Measurements from ENCODE around the gene TSG101.

The TSG101 gene, protein sequence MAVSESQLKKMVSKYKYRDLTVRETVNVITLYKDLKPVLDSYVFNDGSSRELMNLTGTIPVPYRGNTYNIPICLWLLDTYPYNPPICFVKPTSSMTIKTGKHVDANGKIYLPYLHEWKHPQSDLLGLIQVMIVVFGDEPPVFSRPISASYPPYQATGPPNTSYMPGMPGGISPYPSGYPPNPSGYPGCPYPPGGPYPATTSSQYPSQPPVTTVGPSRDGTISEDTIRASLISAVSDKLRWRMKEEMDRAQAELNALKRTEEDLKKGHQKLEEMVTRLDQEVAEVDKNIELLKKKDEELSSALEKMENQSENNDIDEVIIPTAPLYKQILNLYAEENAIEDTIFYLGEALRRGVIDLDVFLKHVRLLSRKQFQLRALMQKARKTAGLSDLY

DNA sequence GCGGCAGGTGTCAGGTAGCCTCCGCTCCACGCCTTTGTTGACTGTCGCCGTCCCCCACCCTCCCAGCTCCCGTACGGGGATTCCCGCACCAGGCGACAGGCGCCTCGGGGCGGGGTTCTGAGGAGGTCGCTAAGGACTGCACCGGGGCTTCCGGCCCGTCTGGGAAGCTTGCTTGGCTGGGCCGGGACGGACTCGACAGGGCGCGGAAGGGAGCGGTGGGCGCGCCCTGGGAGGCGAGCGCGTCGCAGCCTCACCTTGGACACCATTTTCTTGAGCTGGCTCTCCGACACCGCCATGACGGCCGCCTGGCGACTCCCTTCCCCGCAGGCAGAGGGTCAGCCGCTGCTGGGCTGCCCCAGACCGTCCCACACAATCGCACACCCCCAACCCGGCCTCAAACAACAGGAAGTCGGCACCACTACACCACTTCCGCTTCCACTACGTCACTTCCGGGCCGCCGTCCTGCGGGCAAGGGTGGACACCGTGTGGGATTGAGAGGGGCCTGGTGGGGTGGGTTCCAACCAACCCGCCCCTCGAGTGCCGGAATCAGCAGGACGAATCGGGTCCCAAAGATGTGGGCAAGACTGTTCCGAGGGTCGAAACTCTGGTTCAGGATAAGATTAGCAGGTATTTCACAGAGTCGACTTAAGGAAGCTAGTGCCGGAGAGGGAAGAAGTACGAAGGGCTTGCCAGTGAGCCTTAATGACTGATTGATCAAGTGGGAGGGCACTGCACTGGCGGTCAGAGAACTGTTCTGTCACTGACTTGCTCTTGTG lies at the start of gene TSG101:
Gene TSG101, minus strand, starts transcription at position 422 of the 776 bp plus-strand sequence. Its CDS starts 126 bp downstream, at position 296.
- peak; percentile 86 for DNase-seq

DNA sequence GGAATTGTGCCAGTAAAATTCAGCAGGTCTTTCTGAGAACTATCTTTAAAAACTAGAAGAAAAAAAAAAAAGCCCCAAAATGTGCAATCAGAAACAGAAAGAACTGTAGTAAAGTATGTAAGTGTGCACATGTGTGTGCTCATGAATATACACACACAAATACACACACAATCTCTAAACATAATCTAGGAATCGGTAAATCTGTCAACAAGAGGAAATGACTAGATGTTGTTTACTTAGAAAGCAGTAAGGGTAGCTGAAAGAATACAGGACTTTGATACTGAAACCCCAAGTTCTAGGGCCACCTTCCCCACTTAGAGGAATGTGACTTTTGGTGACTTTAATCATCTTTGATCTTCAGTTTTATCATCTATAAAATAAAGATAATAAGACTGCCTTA lies 48.6 kb upstream of the TSG101 start:
- no peak for DNase-seq

DNA sequence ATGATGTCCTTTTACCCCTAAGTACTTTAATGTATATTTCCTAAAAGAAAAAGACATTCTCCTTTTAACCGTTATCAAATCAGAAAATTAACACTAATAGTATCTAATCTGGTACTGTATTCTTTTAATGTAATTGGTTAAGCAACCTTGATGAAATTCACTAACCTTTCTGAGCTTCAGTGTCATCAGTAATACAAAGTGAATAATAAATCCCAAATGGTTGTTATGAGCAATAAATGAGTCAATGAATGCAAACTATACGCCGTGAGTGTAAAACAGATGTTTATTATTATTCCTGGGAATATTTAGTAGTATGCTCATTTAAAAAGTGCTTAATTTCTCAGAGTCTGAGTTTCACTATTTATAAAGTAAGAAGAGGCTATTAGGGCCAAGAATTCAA lies 40.3 kb upstream of the TSG101 start:
- DNase-seq, result no peak

DNA sequence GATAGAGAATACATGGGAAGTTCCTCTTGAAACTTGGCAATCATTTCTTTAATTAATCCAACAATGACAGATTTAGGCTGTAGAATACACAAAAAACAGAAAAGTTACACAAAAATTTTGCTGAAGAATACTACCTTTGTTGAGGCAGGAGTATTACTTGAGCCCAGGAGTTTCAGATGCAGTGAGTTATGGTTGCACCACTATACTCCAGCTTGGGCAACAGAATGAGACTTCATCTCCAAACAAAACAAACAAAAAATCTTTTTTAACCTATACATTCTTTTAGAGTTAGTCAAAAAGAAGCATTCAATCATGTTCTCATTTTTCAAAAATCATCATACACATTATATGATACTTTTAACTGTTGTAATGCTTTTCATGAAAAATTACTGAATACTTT lies 39.7 kb upstream of the TSG101 start:
- no peak for DNase-seq

DNA sequence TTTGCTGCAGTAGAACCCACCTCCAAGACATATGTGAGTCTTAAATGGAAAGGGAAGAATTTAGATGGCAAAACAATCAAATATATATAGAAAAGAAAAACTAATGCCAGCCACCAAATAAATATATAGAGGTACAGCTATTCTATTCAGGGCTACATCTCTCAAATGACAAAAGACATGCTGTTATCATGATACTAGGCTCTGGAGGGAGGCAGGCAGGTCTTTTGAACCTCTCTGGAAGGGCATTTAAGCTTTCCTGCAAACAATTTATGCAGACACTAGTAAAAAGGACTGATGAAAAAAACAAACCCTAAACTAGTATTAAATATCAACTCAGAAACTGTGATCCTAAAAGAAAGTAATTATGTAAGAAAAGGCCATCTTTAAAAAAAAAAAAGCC lies 37.4 kb upstream of the TSG101 start:
- no peak for DNase-seq

DNA sequence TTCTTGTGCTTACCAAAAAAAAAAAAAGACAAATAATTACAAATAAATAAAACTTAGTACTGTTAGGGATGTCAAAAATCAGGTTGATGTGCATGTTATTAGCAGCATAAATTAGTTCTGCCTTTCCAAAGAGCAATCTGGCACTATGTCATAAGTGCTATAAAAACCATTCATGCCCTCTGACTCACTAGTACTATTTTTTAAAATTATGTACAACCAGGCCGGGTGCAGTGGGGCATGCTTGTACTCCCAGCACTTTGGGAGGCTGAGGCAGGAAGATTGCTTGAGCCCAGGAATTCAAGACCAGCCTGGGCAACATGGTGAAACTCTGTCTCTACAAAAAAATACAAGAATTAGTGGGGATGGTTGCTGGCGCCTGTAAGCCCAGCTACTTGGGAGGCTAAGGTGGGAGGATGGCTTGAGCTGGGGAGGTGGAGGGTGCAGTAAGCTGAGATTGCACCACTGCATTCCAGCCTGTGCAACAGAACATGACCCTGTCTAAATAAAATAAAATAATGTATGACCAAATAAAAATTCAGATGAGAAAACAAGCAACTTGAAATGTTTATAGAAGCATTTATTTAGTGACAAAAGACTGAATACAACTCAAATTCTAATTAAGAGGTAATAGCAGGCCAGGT lies 36.5 kb upstream of the TSG101 start:
- DNase-seq, result no peak

DNA sequence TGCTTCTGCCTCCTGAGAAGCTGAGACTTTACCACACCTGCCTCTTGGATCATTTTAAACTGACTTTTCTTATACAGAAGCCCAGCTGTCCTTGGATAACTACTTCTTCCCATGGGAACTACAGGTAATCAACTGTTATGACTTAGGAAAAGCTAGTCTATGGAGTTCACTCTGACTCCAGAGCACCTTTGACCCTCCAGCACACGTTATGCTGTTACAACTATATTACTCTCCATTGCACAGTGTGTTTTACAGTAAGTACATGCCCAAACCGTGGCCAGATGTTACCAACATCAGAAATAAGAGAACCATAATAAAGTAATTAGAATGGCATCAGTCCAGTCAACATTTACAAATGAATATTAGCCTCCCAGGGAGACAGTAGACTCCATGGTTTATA lies 21.3 kb upstream of the TSG101 start:
- DNase-seq, result no peak

DNA sequence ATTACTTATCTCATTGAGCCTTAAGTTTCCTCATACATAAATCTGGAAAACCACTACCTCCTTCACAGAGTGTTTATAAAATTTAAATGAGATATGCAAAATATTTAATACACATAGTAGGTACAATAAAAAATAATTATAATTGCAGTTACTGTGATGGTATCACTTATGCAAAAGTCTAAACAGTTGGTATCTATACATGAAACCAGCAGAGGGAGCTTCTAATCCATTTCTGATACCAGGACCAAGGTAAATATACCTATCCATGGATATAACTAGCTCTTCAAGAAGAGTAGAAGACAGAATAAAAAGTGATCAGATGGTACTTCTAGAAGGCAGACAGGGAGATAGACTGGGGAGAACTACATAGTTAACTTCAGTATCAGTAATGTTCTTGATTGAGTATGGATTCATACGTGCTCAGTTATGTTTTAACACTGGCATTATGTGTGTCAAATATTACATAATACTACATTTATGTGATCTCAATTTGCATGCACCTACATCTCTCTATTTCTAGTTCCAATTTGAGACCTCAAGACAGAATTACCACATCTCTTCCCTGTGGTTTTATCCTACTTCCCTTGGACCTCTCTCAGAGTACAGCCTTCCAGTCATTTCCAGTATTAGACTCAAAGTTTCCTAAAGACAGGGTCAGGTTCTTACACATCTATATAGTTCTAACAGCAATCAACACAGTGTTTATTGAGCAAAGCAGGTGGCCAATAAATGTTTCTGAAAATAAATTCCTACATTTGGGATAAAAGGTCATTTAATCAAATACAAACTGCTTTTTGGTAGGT lies 13.7 kb upstream of the TSG101 start:
- no peak for DNase-seq

DNA sequence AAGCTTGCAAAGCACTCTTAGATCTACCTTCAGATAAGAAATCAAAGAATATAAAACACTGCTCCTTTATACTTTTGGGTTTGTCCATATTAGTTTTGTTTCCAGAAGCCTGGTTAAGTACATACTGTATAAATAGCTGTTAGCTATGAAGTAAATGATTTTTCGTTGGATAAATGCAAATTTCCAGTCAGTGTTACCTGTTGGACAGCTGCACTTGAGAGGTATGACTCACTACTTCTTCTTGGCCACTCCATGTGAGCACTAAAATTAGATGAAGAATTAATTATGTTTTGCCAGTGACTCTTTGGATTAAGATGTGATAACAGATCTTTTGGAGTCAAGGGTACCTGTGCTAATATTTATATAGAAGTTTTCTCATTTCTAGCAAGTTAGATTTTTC lies 9.5 kb upstream of the TSG101 start:
- DNase-seq, result peak; percentile 6

DNA sequence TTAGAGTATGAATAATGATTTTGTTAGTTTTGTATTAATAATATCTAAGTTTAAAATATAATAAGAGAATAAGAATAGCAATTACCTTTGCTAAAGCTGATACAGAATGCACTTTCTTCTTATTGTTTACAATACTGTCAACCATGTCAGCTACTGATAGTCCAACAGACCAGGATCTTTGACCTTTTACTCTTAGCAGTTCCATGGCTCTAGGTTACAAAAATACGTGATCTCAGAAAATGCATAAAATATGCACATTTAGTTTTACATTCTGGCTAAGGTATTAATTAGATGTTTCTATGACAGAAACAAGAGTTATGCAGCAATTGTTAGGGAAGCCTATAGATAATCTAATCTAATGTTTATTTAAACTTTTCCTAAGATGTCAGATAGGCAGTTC lies 7.5 kb upstream of the TSG101 start:
- no peak for DNase-seq

DNA sequence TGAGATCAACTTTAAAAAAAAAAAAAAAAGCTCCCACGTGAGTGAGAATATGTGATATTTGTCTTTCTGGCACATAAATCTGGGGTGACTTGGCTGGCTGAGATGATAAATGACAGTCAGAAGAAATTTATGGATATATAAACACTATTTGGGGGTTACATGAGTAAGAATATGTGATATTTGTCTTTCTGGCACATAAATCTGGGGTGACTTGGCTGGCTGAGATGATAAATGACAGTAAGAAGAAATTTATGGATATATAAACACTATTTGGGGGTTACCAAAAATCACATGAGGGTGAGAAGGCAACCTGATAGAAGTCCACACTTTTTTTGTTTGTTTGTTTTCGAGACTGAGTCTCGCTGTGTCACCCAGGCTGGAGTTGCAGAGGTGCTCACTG lies 6.6 kb upstream of the TSG101 start:
- DNase-seq, result no peak

DNA sequence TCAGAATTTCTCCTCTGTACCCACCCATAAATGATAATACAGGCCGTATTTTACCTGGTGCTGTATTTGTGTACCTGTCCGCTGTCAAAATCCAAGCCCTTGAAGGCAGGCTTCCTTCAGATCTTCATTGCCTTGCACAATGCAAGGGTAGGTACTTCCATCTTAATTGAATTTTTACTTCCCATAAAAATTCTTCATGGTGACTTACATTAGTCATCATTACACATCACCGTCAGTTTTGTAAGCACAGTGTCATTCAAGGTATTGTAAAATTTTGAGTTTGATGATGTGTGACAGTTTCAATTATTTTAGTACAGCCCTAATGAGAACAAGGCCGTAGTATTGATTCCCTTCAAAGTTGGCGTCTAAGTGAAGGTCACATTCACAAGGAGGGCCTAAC lies 770 bp upstream of the TSG101 start:
- DNase-seq, result no peak

DNA sequence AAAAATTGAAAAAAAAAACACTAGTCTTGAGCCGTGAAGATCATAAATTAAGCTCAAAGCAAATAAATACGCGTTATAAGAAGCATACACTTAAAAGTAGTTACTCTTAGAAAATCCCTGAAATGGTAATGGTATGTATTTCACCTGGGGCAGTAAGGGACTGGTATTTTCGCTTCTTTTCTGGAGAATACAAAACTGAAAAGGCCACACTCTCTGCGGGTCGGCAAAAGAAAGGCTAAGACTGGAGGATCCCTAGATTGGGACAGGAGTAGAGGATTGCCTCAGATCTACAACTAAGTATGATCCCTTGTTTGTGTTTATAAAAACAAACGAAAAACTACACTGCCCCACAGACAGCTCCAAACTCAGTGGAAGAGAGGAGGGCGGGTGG lies 617 bp downstream of the TSG101 start:
- no peak for DNase-seq

DNA sequence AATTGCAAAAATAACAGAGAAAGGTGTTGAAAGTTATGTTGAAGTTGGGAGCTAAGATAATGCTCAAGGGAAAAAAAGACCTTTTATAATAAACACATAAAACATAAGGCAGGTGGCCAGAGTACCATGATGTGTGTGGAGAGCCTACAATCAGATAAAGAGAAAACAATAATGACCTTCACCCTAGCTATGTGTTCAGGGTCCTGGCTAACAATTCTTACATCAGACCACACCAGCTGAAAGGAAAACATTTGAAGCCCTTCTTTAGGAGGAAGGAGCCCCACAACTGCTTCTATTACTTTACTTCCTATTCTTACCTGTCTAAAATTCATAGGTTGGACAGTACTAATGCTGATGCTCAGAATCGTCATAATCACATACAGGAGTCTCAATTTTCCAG lies 2.5 kb downstream of the TSG101 start:
- DNase-seq, result no peak

DNA sequence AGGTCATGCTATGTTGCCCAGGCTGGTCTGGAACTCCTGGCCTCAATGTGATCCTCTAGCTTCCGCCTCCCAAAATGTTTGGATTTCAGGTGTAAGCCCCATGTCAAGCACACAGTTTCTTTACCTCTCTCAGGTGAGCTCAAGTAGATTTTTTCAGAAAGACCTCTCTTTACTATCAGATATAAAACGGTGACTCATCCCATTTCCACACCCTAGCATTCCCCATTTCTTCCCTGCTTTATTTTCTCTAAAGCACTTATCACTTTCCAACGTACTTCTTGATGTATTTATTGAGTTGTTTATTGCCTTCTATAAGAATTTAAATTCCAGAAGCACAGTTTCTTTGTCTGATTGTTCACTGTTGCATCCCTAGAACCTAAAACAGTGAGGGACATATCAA lies 3.7 kb downstream of the TSG101 start:
- DNase-seq, result no peak

DNA sequence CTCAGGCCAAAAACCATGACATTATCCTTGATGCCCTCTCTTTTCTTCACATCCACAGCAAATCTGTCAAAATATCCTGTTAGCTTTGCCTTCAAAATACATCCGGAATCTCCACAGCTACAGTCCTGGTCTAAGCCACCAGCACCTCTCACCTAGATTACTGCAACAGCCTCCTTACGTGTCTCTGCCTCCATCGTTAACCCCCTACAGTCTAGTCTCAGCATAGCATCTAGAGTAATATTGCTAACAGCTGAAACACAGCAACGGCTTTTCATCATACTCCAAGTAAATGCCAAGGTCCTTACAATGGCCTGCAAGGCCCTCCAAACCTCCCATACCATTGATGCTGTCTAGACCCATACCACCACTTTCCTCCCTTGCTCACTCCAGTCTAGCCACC lies 4.4 kb downstream of the TSG101 start:
- no peak for DNase-seq

DNA sequence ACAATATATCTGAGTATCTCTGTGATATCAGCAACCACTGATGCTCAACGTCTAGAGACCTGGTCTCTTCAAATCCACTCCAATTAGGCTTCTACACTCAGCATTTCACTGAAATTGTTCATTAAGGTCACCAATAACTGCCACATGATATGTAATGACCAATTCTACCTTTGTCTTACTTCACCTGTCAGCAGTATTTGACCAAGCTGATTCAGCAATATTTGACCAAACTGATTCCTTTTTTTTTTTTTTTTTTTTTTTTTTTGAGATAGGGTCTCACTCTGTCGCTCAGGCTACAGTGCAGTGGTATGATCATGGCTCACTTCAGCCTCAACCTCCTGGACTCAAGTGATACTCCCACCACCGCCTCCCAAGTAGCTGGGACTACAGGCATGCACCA lies 5.6 kb downstream of the TSG101 start:
- no peak for DNase-seq

DNA sequence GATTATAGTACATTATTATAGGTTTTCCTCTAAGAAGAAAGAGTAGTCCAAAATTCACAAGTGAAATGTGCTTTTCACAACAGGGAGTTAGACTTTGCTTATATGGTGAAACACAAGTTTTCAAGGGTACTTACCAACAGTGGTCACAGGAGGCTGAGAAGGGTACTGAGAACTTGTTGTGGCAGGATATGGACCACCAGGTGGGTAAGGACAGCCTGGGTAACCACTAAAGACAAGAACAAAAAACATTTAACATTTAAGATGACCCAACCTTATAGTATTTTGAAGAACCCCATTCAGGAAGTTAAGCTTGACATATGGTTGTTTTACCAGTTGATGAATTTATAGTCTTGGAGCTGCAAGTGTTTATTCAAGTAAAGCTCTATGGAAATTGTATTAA lies 24.4 kb downstream of the TSG101 start:
- no peak for DNase-seq

DNA sequence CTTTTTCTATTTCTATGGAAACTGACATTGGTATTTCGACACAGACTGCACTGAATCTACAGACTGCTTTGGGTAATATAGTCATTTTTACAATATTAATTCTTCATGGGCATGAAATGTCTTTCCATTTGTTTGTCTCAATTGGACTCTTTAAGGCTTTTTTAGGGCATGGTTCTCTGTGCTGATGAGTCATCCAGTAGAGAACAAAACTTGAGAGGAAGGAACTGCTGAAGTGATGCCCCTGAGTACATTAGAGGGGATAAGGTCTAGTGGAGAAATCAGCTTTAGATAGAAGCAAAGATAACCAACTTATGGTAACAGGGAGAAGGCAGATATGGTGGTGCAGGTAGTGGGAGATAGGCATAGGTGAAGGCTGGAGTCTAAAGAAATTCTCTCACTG lies 25.1 kb downstream of the TSG101 start:
- DNase-seq, result no peak

DNA sequence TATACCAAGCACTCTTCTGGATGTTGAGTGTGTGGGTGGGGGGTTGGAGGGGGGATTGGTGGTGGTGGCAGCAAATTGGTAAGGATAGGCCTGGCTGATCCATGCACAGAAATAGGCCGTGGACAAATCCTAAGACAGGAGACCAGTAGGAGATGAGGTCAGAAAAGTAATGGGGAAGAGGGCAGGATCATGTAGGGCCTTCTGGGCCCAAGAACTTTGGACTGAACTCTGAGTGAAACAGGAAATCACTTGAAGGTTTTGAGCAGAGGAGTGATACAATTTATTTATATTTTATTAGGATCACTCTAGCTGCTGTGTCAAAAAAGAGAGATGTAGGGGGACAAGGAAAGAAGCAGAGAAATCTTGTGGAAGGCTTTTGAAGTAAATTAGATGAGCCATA lies 28.7 kb downstream of the TSG101 start:
- DNase-seq, result no peak

DNA sequence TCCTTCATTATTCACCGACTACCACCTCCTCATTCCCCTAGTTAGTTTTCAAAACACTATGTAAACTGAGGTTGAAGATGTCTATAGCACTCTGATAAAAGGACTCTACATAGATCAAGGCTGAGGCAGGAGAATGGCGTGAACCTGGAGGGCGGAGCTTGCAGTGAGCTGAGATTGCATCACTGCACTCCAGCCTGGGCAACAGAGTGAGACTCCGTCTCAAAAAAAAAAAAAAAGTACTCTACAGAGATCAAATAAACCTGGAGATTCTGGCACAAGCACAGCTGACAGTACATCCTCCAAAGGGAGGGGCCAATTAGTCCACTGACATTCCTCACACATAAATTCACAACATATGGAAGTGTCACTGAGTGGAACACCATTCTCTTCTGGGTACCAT lies 31.0 kb downstream of the TSG101 start:
- DNase-seq, result no peak

DNA sequence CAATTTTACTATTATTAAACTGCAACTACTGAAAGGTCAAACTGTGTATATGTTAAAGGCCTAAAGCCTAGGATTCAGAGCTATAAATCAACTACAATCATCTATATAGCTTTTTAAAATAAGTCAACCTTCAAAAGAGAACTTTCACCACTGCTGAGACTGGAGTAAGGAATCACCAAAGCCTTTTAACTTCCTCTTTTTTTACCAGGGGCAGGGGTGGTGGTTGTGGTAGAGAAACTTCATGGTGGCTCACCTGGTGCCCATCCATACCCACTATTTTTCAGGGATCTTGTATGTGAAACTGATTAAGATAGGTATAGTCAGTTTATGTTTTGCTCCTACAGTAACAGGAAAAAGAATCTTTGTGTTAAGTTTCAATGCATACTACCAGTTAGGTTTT lies 31.5 kb downstream of the TSG101 start:
- DNase-seq, result no peak

DNA sequence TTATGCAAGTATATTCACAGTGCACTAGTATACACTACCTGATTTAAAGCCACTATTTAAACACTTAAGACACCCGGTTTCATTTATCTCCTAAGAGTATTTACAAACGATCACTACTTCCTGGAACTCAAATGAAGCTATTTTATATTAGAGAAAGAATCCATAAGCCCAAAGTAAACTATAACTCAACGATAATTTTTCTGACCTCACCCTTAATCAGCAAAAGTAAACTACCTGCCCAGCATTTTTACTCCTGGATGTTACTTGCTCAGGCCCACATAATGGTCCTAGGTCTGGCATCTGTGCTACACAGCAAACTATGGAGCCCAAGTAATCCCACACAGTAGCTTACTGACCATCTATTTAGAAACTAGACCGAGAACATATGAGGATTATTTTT lies 33.4 kb downstream of the TSG101 start:
- no peak for DNase-seq
